HG03342 (cell line): ENCODE results near the gene AREL1.

Source experiments
- ATAC-seq: cut with Tn5 transposase; IDR thresholded peaks from one replicate; pipeline ENCODE4 v1.9.1; 2021; ENCODE audit warnings: mild to moderate bottlenecking, moderate library complexity; ENCODE audit not compliant: unreplicated experiment

Gene AREL1

DNA sequence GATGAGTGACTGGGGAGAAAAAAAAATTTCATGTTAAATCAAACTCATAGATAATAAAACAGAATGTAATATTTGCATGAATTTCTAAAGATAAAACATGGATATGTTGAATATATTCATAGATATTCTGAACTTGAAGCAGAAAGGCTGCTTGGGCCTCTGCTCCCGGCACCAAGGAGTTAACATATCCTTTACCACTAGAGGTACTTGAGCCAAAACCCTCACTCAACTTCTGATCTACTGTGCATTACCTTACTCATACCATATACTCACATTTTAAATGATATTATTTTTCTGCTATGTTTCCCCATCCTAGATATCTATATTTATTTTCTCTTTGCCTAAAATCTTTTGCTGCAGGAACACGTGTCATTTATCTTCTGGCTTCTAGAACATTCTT, 14.9 kb downstream of the AREL1 start:
- ATAC-seq: no peak

DNA sequence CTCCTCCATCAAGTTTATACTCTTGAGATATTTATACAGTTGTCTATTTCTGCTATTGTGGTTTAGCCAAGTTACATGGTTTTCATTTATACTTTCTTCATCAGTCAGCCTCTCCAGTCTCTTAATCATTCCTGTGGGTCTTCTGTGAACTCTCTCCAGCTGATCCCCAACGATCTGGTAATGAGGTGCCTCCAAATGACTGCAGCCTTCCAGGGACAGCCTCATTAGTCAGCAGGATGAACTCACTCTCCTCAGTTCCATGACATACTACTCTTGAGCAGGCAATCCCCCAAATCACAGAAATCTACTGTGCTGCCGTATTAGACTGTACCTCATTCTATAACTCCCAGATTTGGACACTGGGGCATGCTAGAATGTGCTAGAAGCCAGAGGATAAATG, 15.3 kb downstream of the AREL1 start:
- no peak for ATAC-seq

DNA sequence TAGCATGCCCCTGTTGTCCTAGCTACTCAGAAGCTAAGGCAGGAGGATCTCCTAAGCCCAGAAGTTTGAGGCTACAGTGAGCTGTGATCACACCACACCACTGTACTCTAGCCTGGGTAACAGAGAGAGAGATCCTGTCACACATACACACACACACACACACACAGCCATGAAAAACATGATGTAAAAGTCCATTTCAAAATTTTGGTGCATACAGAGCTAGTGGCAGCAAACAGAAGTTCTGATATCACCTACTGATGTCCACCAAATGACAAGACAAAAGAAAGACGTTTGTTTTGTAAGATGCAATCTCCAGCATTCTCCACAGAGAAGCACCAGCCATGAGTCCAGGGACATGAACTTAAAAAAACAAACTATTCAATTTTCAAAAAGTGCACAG, 15.9 kb downstream of the AREL1 start:
- ATAC-seq: no peak

DNA sequence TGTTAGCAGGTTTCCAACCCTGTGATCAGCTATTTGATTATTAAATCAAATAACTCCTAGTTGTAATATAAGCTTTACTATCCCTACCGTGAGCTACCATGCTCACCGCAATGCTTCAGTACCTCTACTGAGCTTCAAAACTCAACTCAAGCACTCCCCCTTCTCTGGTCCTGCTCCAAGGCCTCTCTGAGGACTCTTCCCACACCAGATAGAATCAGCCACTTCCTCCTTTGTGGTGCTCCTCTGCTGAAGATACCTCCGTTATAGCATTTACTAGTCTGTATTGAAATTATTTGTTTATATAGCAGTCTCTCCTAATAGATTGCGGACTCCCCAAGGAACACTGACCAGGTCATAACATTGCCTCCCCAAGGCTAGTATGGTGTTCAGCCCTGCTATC, 17.5 kb downstream of the AREL1 start:
- ATAC-seq: no peak

DNA sequence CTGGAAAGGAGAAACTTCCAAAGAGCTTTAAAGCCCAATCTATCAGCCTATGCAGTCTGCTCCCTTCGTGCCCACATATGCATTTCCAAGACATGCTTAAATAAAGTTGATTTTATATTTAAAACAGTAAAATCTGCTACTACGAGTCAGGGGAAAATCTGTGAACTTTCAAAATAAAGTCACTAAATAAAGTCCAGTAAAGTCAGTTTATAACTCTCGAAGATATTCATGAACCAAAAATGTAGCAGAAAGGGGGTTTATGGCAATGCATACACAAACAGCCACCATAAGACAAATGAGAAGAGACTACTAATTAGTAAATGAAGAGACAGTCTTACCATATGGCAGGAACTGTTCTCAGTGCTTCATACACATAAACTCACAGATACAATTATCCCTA, 19.7 kb downstream of the AREL1 start:
- ATAC-seq: no peak

DNA sequence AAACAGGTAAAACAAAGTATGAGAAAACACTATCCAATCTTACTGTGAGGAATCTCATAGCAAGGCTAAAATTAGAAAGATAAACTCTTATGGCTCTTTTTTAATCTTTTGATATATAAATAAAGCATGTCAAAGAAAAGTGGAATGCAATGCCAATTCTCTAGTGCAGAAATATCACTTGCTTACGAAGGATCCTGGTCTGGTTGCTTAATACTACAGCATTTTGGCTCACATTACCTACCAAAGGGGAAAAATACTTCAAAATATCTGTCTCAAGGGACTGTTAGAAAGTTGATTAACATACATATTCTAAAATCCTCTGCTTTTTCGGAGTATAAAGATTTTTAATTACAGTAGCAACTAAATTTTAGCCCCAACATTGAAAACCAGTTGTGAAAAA, 21.4 kb downstream of the AREL1 start:
- no peak for ATAC-seq

DNA sequence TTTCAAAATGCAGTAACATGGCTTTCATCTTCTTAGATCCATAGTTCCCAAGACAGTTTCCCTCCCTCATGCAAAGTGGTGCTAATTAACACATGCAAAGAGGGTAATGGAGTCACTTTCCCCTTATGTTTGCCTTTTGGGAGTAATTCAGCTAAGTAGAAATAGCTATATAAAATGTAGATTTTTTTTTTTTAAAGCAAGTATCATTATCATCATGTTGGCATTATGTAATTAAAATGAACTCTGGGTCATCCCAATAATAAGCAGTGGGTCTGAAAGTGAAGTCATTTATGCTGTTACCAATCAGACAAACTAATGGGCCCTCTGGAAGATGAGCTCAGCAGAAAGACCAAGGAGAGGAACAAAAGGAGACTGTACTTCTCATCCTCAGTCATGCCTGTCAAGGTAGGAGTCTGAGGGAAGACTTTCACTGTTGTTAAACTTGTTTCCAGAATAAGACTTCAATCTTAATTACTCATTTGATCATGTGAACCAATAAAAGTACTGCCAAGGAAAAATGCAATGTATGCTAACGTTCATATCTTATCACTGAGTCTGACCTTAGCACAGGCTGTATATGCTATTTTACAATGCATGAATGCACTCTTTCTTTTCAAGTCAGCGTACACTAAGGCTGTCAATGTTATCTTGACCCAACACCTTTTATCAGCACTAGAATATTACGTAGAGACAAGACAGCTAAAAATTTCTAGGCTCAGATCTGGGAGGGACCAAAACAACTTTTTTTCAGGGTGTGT, 26.8 kb downstream of the AREL1 start:
- ATAC-seq: no peak

DNA sequence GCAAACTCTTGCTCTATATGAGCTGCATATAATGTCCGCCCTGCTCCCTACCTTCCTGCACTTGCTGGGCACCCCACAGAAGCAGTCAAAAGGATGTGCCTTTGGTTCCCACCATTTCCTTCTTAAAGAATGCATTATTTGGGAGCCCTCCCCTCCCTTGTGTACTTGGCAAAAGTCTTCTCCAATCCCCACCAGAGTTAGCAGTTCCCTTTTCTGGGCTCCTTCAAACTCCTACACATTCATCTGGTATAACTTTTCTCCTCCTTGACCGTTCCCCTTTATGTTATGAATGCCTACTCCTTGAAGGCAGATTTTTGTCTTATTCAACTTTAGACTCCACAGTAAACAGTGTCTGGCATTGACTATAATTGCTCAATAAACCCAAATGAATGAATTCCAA, 27.8 kb downstream of the AREL1 start:
- ATAC-seq: no peak

DNA sequence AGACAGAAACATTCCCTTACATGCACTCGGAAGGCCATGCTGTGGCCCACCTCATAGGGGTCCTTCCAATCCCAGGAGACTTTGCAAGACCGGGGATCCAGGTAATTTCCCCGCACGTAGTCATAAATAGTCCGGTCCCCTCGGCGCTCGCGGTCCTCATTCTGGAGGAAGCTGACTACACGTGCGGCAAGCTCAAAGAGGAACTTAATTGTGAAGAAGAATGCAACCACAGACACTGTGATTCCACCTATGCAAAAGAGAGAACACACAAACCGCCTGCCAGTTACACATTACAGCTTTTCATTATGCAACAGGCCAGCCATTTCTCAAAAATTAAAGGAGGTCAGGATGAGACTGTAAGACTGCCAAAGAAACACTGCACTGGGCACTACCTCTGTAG, 28.4 kb downstream of the AREL1 start:
- ATAC-seq: no peak

DNA sequence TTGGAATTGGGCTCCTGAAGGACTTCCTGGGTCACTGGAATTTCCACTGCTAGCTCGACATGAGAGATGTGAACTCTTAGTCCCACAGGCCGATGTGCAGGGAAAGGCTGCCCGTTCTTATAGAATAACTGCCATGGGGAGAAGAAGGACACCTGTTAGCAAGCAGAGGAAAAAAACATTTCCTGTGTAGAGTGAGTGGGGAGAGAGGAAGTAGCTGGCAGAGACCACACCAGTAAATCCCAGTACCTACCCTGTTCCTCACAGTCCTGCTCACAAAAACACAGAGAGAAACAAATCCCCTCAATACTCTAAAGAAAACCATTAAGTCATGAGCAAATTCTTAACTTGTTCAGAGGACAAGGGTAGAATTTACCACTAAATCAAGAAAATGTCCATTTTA, 29.5 kb downstream of the AREL1 start:
- no peak for ATAC-seq

DNA sequence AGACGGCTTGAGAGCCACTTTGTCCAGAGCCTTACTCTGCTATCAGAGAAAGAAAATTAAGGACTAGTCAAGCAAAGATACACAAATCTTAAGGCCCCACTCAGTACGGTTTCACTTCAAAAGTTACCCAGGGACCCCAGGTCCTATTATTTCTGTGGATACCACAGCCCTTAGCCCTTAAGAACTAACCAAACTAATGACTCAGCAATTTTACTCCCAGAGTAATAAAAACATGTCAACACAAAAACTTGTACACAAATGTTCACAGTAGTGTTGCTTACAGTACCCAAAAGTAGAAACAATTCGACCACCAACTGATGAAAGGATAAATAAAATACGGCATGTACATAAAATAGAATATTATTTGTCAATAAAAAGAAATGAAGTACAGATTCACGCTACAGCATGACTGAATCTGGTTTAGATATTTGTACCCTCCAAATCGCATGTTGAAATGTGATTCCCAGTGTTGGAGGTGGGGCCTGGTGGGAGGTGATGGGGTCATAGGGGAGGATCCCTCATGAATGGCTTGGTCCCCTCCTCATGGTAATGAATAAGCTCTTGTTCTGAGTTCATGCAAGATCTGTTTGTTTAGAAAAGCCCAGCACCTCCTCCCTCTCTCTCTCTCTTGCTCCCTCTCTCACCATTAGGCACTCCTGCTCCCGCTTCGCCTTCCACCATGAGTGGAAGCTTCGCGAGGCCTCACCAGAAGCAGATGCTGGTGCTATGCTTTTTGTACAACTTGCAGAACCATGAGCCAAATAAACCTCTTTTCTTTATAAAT, 30.5 kb downstream of the AREL1 start:
- no peak for ATAC-seq

DNA sequence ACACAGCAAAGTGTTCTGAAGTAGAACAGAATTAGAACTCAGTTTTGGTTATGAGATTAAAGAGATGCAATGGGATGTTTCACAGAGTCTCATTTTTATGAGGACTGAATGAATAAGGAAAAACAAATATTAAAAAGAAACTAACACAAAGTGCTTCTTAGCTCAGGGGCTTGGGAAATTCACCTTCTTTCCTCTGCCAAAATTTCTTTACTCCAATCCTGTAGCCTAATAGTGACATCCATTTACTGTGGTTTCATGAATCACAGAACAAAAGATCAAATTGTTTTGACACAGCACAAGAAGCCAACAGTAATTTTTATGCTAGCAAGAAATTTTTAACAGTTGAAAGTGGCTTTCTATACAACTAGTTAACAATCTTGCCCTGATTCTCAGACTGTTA, 37.7 kb downstream of the AREL1 start:
- no peak for ATAC-seq

DNA sequence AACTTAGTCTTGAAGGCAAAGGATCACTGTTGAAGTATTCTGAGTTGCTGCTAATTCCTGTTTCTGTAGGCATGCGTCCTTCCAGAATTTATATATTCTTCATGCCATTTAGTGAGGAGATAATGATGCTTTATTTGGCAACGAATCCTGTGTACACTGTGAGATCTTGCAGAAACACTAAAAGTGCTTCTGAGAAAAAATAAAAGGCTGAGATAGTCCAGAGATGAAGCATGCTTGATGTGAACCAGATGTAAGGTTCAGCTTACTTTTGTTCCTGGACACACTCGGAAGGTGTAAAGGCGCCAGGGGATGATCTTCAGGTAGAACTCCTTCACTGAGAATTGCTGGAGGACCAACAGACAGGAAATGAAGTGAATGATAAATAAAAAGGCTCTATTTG, 39.1 kb downstream of the AREL1 start:
- ATAC-seq: no peak

DNA sequence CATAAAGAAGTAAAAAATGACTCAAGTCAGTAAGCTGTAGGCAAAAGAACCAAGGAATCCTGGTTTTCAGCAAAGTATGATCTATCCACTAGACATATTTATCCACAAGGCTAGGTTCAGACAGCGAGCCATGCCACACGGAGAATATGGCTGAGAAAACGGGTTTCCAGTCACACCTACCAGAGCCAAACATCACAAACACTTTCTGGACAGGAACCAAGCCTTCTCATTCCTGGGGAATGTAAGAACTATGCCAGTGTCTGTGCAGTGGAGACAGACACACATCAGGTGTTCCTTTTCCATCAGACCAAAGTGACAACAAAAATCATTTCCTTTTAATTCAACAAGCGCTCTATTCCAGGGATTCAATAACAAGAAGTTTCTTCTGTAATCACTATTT, 41.1 kb downstream of the AREL1 start:
- no peak for ATAC-seq

DNA sequence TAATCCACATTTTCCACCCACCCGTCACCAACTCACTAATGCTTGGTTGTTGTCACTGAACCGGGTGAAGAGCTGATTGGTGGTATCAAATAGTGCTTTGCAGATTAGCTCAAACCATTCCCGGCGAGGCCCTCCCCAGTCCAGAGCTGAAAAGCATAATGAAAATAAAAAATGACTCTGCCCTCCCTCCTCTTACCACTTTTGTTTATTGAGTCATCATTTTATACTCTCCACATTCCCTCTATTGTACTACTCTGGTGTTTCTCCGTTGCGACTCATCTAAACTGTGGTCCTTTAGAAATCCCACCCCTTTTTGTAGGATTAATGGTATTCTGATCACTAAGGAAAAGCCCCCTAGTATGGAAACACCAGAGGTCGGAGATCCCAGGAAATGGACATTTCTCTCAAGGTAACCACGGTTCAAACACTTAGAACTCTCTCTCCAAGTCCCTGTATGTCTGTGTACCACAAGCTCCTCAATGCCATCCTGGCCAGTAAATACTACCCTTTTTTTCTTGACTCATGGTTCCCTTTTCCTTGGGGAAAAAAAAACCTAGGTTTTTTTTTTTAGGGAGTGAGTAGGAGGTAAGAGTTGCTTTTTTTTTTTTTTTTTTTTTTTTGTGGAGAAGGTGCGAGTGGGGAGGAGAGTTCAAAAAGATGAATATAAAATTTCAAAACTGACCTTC, 42.0 kb downstream of the AREL1 start:
- ATAC-seq: no peak

DNA sequence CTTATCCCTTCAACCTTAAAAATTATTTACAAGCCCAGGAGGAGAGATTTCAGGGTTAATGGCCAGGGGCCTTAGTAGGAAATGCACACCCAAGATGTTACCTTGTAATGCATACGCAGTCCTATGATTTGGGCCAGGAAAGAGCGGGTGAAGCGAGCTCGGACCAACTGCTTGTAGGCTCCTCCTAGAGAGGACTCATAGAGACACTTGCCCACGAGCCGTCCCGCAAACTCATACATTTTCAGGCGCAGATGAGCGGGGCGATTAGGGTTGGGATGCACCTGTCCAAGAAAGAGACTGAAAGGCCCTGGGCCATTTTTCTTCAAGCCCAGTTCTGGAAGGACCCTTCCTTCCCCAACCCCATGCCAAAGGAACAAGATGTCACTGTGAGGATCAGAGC, 43.0 kb downstream of the AREL1 start:
- ATAC-seq: no peak

DNA sequence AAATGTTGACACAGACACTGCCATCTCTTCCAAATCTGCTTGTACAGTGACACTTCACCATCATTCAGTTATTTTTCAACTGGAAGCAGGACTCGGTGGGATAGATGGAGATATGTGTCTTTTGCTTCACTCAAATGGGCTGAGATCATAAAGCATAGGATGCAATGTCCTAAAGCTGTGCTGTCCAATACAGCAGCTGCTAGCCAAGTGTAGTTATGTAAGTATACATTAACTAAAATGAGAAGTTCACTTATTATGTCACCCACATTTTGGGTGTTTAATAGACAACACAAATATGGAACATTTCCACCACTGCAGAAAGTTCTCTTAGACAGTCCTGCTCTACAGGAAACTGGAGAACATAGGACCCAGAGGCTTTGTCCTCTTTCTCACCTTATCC, 43.6 kb downstream of the AREL1 start:
- ATAC-seq: no peak

DNA sequence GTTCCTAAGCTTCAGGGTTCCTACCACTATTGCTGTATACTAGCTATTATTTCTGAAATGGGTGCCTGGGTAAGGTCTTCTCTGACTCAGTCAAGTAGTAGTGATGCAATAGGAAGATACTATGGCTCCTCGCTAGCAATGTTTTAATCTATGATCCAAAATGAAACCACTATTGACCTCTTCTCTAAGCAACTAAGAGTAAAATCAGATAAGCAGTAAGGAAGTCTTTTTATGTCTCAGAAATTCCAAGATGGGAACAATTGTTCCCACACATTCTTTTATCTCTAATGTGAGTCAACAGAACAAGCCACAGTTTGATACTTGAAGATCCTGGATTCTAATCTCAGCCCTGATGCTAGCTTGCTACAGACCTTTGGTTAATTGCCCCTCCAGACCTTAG, 45.1 kb downstream of the AREL1 start:
- ATAC-seq: no peak

DNA sequence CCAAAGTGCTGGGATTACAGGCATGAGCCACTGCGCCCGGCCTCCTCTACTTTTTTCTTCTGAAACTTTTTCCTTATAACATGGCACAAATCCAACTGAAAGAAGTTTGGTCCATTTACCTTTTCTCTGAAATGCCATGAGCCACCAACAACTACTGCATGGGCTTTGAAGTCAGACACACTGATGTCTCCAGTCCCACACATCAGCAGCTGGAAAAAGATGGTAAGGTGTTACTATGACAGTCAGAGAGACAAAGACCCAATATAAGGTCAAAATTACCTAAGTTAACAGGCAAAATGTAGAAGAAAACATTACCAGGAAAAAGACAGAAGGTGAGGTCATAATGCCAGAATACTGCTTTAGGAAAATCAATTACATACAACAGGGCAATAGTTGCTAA, 48.2 kb downstream of the AREL1 start:
- ATAC-seq: no peak

DNA sequence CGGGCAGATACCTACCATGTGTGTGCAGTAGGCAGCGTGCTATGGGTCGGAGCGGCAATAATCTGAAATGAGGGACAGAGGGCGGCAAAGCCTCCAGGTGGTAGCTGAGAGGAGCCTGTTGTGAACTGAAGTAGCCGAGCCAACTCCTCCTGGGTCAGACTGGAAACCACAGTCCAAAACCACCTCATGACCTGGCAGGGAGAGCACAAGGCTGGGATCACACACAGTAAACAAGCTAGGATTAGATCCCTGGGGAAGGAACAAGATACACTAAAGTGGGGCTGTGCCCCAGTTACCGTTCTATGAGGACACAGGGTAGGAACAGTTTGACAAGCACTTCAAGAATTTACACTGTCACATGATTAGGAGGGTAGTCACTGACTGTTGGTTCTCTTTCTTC, 49.0 kb downstream of the AREL1 start:
- no peak for ATAC-seq

DNA sequence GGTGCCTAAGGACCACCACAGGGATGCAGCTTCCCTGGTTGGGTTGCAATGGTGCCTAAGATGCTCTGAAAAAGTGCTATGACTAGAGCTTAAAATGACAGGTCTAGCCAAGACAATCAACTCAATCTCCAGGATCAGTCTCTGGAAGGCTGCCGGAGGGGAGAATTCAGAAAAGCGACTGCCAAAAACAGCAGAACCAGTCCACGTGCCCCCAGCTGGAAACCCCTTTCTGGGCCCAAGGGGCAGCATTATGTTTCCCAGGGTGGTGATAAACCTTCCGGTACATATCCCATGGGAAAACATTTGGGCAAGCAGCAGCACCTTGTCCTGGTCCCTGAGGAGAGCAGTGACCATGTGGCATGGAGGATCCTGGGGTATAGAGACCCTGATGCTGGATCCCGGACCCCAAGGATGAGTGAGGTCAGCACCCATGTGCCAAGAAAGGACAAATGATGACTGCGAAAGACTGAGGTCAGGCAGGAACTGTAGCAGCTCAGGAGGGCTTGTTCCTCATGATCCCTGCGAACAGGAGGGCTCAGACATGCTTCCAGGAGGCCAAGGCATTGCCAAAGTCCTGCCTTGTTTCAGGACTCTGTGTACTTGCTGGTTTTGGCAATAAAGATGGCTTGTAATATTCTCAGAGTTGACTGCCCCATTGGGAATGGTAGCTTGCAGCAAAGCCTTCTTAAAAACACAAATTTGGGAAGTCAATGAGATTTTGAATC, 51.0 kb downstream of the AREL1 start:
- no peak for ATAC-seq
